IMR-90 (cell line): ENCODE data around the gene TMEM100. TPM values are rescaled to one million over a fixed set of nuclear protein-coding genes. Genes with fewer than 3 reads are reported as not detected.

Experiments used
- ATAC-seq: fragments of 200-7000 bp; cut with Tn5 transposase; 2 replicates; pipeline ENCODE4 v1.9.1; 2020; ENCODE audit warnings: low read depth, mild to moderate bottlenecking, moderate library complexity
- BruUV-seq: library from RNA; stranded (reverse); fragments of 400-500 nt; replicated peaks from 2 replicates; lab custom pipeline; 2021; lab: Mats Ljungman, UMichigan
- CTCF ChIA-PET: fragments of 300-600 bp; formaldehyde crosslinking; extraction: SDS; loops from one replicate; lab custom pipeline; 2021; ENCODE audit warnings: antibody characterized with exemption; lab: Yijun Ruan, JAX
- POLR2A ChIA-PET: fragments of 300-600 bp; sonication (Branson Sonifier 250); formaldehyde crosslinking; loops from one replicate; lab custom pipeline; 2022; ENCODE audit warnings: antibody characterized with exemption; ENCODE audit not compliant: unreplicated experiment; lab: Charles Lee
- DNase-seq: peaks from one replicate; pipeline ENCODE4 v3.0.0; 2013
- H2AFZ ChIP-seq: replicated peaks from 2 replicates; pipeline ENCODE3; 2013; ENCODE audit warnings: low read length, mild to moderate bottlenecking; ENCODE audit not compliant: poor library complexity
- H2AK5ac ChIP-seq: 2 replicates; pipeline ENCODE4 v1.6.1; 2013; ENCODE audit warnings: low read depth, low read length, inconsistent platforms
- H2AK9ac ChIP-seq: replicated peaks from 2 replicates; pipeline ENCODE3; 2013; ENCODE audit warnings: mild to moderate bottlenecking, low read depth, low read length, moderate library complexity; ENCODE audit not compliant: poor library complexity
- H2BK120ac ChIP-seq: 2 replicates; pipeline ENCODE4 v1.6.1; 2013; ENCODE audit warnings: low read depth, low read length, inconsistent platforms
- H2BK15ac ChIP-seq: 3 replicates; pipeline ENCODE4 v1.6.1; 2013; ENCODE audit warnings: low read depth, low read length, inconsistent platforms
- H2BK20ac ChIP-seq: 2 replicates; pipeline ENCODE4 v1.6.1; 2013; ENCODE audit warnings: low read depth, mild to moderate bottlenecking, inconsistent platforms, low read length, moderate library complexity
- H2BK5ac ChIP-seq: 2 replicates; pipeline ENCODE4 v1.6.1; 2013; ENCODE audit warnings: mild to moderate bottlenecking, low read depth, low read length, inconsistent platforms; ENCODE audit not compliant: poor library complexity, severe bottlenecking
- H3K14ac ChIP-seq: replicated peaks from 2 replicates; pipeline ENCODE4 v1.6.1; 2013; ENCODE audit warnings: low read depth, low read length, inconsistent platforms
- H3K18ac ChIP-seq: 2 replicates; pipeline ENCODE4 v1.6.1; 2013; ENCODE audit warnings: low read depth, low read length, control low read depth
- H3K23ac ChIP-seq: 2 replicates; pipeline ENCODE4 v1.6.1; 2013; ENCODE audit warnings: low read depth, low read length, inconsistent platforms
- H3K27ac ChIP-seq: 2 replicates; pipeline ENCODE4 v1.5.1; 2013; ENCODE audit warnings: mild to moderate bottlenecking, control low read depth, low read length; ENCODE audit not compliant: insufficient read depth
- H3K27me3 ChIP-seq: 2 replicates; pipeline ENCODE4 v1.6.1; 2013; ENCODE audit warnings: low read length; ENCODE audit not compliant: control insufficient read depth, insufficient read depth
- H3K36me3 ChIP-seq: 2 replicates; pipeline ENCODE4 v1.6.1; 2013; ENCODE audit warnings: low read length, mixed read lengths; ENCODE audit not compliant: control insufficient read depth, insufficient read depth
- H3K4ac ChIP-seq: 2 replicates; pipeline ENCODE4 v1.6.1; 2013; ENCODE audit warnings: low read depth, low read length, inconsistent platforms
- H3K4me1 ChIP-seq: 2 replicates; pipeline ENCODE4 v1.6.1; 2013; ENCODE audit warnings: low read length, mixed read lengths; ENCODE audit not compliant: control insufficient read depth, insufficient read depth
- H3K4me2 ChIP-seq: 2 replicates; pipeline ENCODE4 v1.6.1; 2013; ENCODE audit warnings: low read depth, mild to moderate bottlenecking, control low read depth, low read length, moderate library complexity
- H3K4me3 ChIP-seq: 2 replicates; pipeline ENCODE4 v1.5.1; 2013; ENCODE audit warnings: low read depth, mild to moderate bottlenecking, control low read depth, low read length, moderate library complexity; ENCODE audit not compliant: insufficient read depth
- H3K56ac ChIP-seq: 2 replicates; pipeline ENCODE4 v1.6.1; 2013; ENCODE audit warnings: low read length, inconsistent platforms; ENCODE audit not compliant: insufficient read depth; ENCODE audit errors: extremely low read depth
- H3K79me1 ChIP-seq, 2 experiments: 2 replicates each; pipeline ENCODE4 v1.6.1; 2013; ENCODE audit warnings: low read length in 2 of 2, inconsistent platforms in 1 of 2, low read depth in 1 of 2
- H3K9ac ChIP-seq: 2 replicates; pipeline ENCODE4 v1.6.1; 2013; ENCODE audit warnings: low read depth, low read length, control low read depth
- H3K9me1 ChIP-seq: 2 replicates; pipeline ENCODE4 v1.6.1; 2013; ENCODE audit warnings: low read length, inconsistent platforms; ENCODE audit not compliant: insufficient read depth
- H3K9me3 ChIP-seq: 2 replicates; pipeline ENCODE4 v1.6.1; 2013; ENCODE audit warnings: low read length; ENCODE audit not compliant: control insufficient read depth, insufficient read depth
- H4K20me1 ChIP-seq: 2 replicates; pipeline ENCODE4 v1.6.1; 2013; ENCODE audit warnings: low read length, inconsistent platforms; ENCODE audit not compliant: insufficient read depth
- H4K5ac ChIP-seq: 2 replicates; pipeline ENCODE4 v1.6.1; 2013; ENCODE audit warnings: mild to moderate bottlenecking, low read depth, low read length, control low read depth
- H4K8ac ChIP-seq, 2 experiments: 2 replicates each; pipeline ENCODE4 v1.6.1; 2013; ENCODE audit warnings: low read depth in 2 of 2, low read length in 2 of 2, control low read depth in 1 of 2, inconsistent platforms in 1 of 2
- H4K91ac ChIP-seq: 2 replicates; pipeline ENCODE4 v1.6.1; 2013; ENCODE audit warnings: low read depth, low read length, inconsistent platforms; ENCODE audit not compliant: insufficient read depth
- BHLHE40 ChIP-seq: fragments of 150-350 bp; IDR thresholded peaks from 2 replicates; pipeline ENCODE4 v1.6.1; 2016; ENCODE audit warnings: mild to moderate bottlenecking, low read depth, low read length
- CEBPB ChIP-seq: IDR thresholded peaks from 2 replicates; pipeline ENCODE4 v1.6.1; 2012; ENCODE audit warnings: low read depth, low read length, improper control_type of control experiment
- CHD1 ChIP-seq: IDR thresholded peaks from 2 replicates; pipeline ENCODE4 v1.6.1; 2012; ENCODE audit warnings: low read depth, low read length, improper control_type of control experiment
- ELK1 ChIP-seq: fragments of 150-350 bp; IDR thresholded peaks from 2 replicates; pipeline ENCODE4 v1.6.1; 2016; ENCODE audit warnings: low read depth, mild to moderate bottlenecking, low read length, moderate library complexity, borderline replicate concordance
- NFE2L2 ChIP-seq: fragments of 150-350 bp; IDR thresholded peaks from 2 replicates; pipeline ENCODE4 v1.6.1; 2016; ENCODE audit warnings: low read depth, mild to moderate bottlenecking, low read length
- POLR2A ChIP-seq: IDR thresholded peaks from 2 replicates; pipeline ENCODE4 v1.6.1; 2012; ENCODE audit warnings: mild to moderate bottlenecking, low read depth, low read length
- RAD21 ChIP-seq: IDR thresholded peaks from 2 replicates; pipeline ENCODE4 v1.6.1; 2012; ENCODE audit warnings: low read length, improper control_type of control experiment
- SMC3 ChIP-seq: fragments of 150-350 bp; IDR thresholded peaks from 2 replicates; pipeline ENCODE4 v1.6.1; 2016; ENCODE audit warnings: low read depth, mild to moderate bottlenecking, antibody characterized with exemption, low read length, moderate library complexity
- USF2 ChIP-seq: fragments of 150-350 bp; IDR thresholded peaks from 2 replicates; pipeline ENCODE4 v1.6.1; 2017; ENCODE audit warnings: mild to moderate bottlenecking, antibody characterized with exemption, low read length, low read depth
- WGBS, 2 experiments: methylation state at CpG; one replicate each; pipeline versions ENCODE4 v1.1.5 to v1.1.7; 2013; ENCODE audit warnings: missing lambda C conversion rate in 2 of 2; ENCODE audit not compliant: insufficient read length in 1 of 2; ENCODE audit errors: extremely low coverage in 2 of 2; 5-methylcytosine and 5-hydroxymethylcytosine counted together
- dilution Hi-C: fragments of 300-500 bp; cut with HindIII; formaldehyde crosslinking; loops from one replicate; pipeline ENCODE4 v1.14.3; 2018; ENCODE audit warnings: low sequenced_read_pairs; ENCODE audit not compliant: unreplicated experiment
- in situ Hi-C: fragments of 300-500 bp; cut with MboI; formaldehyde crosslinking; loops from 3 replicates; pipeline ENCODE4 v1.14.3; 2019; ENCODE audit warnings: low sequenced_read_pairs, inconsistent platforms, mixed read lengths
- intact Hi-C: fragments of 100-400 bp; cut with micrococcal nuclease; formaldehyde crosslinking; loops from 2 replicates; pipeline ENCODE4 v1.10.0; 2022
- polyA plus RNA-seq, 3 experiments: library from polyadenylated mRNA; depleted of rRNA; stranded (reverse); fragments of >200 nt; gene quantifications; 2 replicates each; pipeline ENCODE4 v1.2.3, GENCODE V29; 2012; ENCODE audit warnings: low replicate concordance in 1 of 3
- total RNA-seq: library from RNA; depleted of rRNA; stranded (reverse); fragments of >200 nt; gene quantifications from 2 replicates; pipeline ENCODE4 v1.2.3, GENCODE V29; 2012

TMEM100 gene
- total and polyA plus RNA-seq, 2 of the 4 experiments (the other 2 are of a cell fraction), result 0.21 to 0.36 TPM

GRCh38 chr17:55727920-55728319 is 5.3 kb upstream of the TMEM100 start:
- intact Hi-C loops, result no loop called here
- H3K4me1 ChIP-seq, result peaks cover 20% of the 10 kb centered on the region
- CTCF ChIA-PET, result no interaction called here

More at GRCh38 chr17:55727920-55728319, 5.3 kb upstream of the TMEM100 start:
- Histone ChIP-seq H2BK120ac (no peak overlapping the region; the same call in 1 of the 2 replicates), H4K91ac (no peak overlapping the region), H3K4me3 (no peak overlapping the region), H3K23ac (no peak overlapping the region), H3K14ac (no peak overlapping the region), H2AFZ (no peak overlapping the region), H3K27ac (no peak overlapping the region), H3K9me3 (no peaks in the 10 kb centered on the region), H3K18ac (no peak overlapping the region), H3K4me2 (no peak overlapping the region), H4K8ac (no peak overlapping the region), H2BK15ac (no peak overlapping the region), H2AK9ac (no peak overlapping the region), H3K9ac (no peak overlapping the region), H3K9me1 (peaks cover 5% of the 10 kb centered on the region), H2BK5ac (no peak overlapping the region), H3K36me3 (no peaks in the 10 kb centered on the region), H2AK5ac (no peak overlapping the region), H3K27me3 (peaks cover 1% of the 10 kb centered on the region; the same call in 1 of the 2 replicates), H3K4ac (no peak overlapping the region), H2BK20ac (no peak overlapping the region), H3K56ac (no peak overlapping the region), H3K79me1 (no peaks in the 10 kb centered on the region), H4K5ac (no peak overlapping the region), H4K20me1 (no peaks in the 10 kb centered on the region)
- ATAC-seq (no peak), DNase-seq (no peak)
- WGBS, 2 experiments, result no CpG with 5 or more reads among the region's 1 CpG
- POLR2A ChIA-PET, result no interaction called here
- TF ChIP-seq ELK1 (no peak), SMC3 (no peak), NFE2L2 (no peak), POLR2A (no peak), BHLHE40 (no peak), CEBPB (no peak), USF2 (no peak), RAD21 (no peak), CHD1 (no peak)
- dilution Hi-C loops, result no loop called here
- no TSS peak for BruUV-seq
- in situ Hi-C loops, result no loop called here
